Activated T-helper 17 cell treated with anti-CD3 and anti-CD28 coated beads, Interleukin-2, amount 50 U/mL, for 72 hours (primary cell): ENCODE results near the gene C11orf54. TPM values are rescaled to one million over a fixed set of nuclear protein-coding genes. Genes with fewer than 3 reads are reported as not detected.

ENCODE experiments used
- ATAC-seq: fragments of 150-1000 bp; cut with Tn5 transposase; replicated peaks from 2 replicates; pipeline ENCODE4 v1.10.0; 2021; ENCODE audit warnings: mild to moderate bottlenecking, moderate library complexity
- H3K27ac Mint-ChIP-seq: one replicate; pipeline ENCODE4 v1.8.0; 2022; ENCODE audit warnings: mixed read lengths
- H3K27me3 Mint-ChIP-seq: one replicate; pipeline ENCODE4 v1.8.0; 2022; ENCODE audit warnings: mixed read lengths
- H3K36me3 Mint-ChIP-seq: one replicate; pipeline ENCODE4 v1.8.0; 2022; ENCODE audit warnings: low read depth, mild to moderate bottlenecking, mixed read lengths
- H3K4me1 Mint-ChIP-seq: one replicate; pipeline ENCODE4 v1.8.0; 2022; ENCODE audit warnings: mixed read lengths
- H3K4me3 Mint-ChIP-seq: one replicate; pipeline ENCODE4 v1.8.0; 2022; ENCODE audit warnings: mild to moderate bottlenecking, mixed read lengths
- H3K9me3 Mint-ChIP-seq: one replicate; pipeline ENCODE4 v1.8.0; 2022; ENCODE audit warnings: mixed read lengths
- total RNA-seq, 2 donors: library from RNA; stranded (reverse); gene quantifications; one replicate each; pipeline ENCODE4 v1.2.3, GENCODE V29; 2022

The C11orf54 gene
- 10 to 100 TPM; 27.2 to 51.7 TPM for total RNA-seq

GRCh38 chr11:93741094-93741881, at the start of gene C11orf54, which contains the start of gene TAF1D:
Gene C11orf54, plus strand, starts transcription at chr11:93741672. Its CDS starts 5,722 bp downstream, at chr11:93747394.
Gene TAF1D, minus strand, starts transcription at chr11:93741495. Its CDS starts 2,191 bp downstream, at chr11:93739304.
- ATAC-seq, result peak; percentile 83
- H3K9me3 Mint-ChIP-seq, result no peaks in the 10 kb centered on the region
- peak within 1 kb of the TSS; percentile 96 for H3K4me3 Mint-ChIP-seq
- H3K4me1 Mint-ChIP-seq, result peaks cover 25% of the 10 kb centered on the region
- H3K27me3 Mint-ChIP-seq, result no peaks in the 10 kb centered on the region
- H3K36me3 Mint-ChIP-seq, result peaks cover 72% of the 10 kb centered on the region
- peak within 1 kb of the TSS; percentile 99 for H3K27ac Mint-ChIP-seq

GRCh38 chr11:93694109-93694508, 47.4 kb upstream of the C11orf54 start:
- peaks cover 95% of the 10 kb centered on the region for H3K36me3 Mint-ChIP-seq
- H3K4me1 Mint-ChIP-seq, result peaks cover 13% of the 10 kb centered on the region
- ATAC-seq, result no peak
- H3K4me3 Mint-ChIP-seq, result no peak overlapping the region
- H3K9me3 Mint-ChIP-seq, result no peaks in the 10 kb centered on the region
- no peak overlapping the region for H3K27ac Mint-ChIP-seq
- no peaks in the 10 kb centered on the region for H3K27me3 Mint-ChIP-seq

GRCh38 chr11:93694557-93694956, 46.9 kb upstream of the C11orf54 start:
- Mint-ChIP-seq H3K27ac (no peak overlapping the region), H3K4me3 (no peak overlapping the region), H3K27me3 (no peaks in the 10 kb centered on the region), H3K4me1 (peaks cover 14% of the 10 kb centered on the region), H3K36me3 (peaks cover 95% of the 10 kb centered on the region), H3K9me3 (no peaks in the 10 kb centered on the region)
- no peak for ATAC-seq

- H3K4me3 Mint-ChIP-seq, result no peak overlapping the region
These were observed 43.9 kb upstream of the C11orf54 start for GRCh38 chr11:93697611-93698010.

GRCh38 chr11:93700830-93701229, 40.6 kb upstream of the C11orf54 start:
- peaks cover 98% of the 10 kb centered on the region for H3K36me3 Mint-ChIP-seq
- no peak overlapping the region for H3K4me3 Mint-ChIP-seq
- H3K27me3 Mint-ChIP-seq, result no peaks in the 10 kb centered on the region
- ATAC-seq, result no peak
- H3K27ac Mint-ChIP-seq, result no peak overlapping the region
- peaks cover 9% of the 10 kb centered on the region for H3K4me1 Mint-ChIP-seq
- H3K9me3 Mint-ChIP-seq, result no peaks in the 10 kb centered on the region

More at GRCh38 chr11:93697611-93698010, 43.9 kb upstream of the C11orf54 start:
- no peak for ATAC-seq
- no peaks in the 10 kb centered on the region for H3K27me3 Mint-ChIP-seq
- no peaks in the 10 kb centered on the region for H3K9me3 Mint-ChIP-seq
- H3K4me1 Mint-ChIP-seq, result peaks cover 9% of the 10 kb centered on the region
- no peak overlapping the region for H3K27ac Mint-ChIP-seq
- H3K36me3 Mint-ChIP-seq, result peaks cover 93% of the 10 kb centered on the region

GRCh38 chr11:93704237-93704636, 37.2 kb upstream of the C11orf54 start:
- peaks cover 7% of the 10 kb centered on the region for H3K4me1 Mint-ChIP-seq
- no peak for ATAC-seq
- H3K4me3 Mint-ChIP-seq, result no peak overlapping the region
- H3K27me3 Mint-ChIP-seq, result no peaks in the 10 kb centered on the region
- peaks cover 98% of the 10 kb centered on the region for H3K36me3 Mint-ChIP-seq
- no peak overlapping the region for H3K27ac Mint-ChIP-seq
- peaks cover 11% of the 10 kb centered on the region for H3K9me3 Mint-ChIP-seq

DNA sequence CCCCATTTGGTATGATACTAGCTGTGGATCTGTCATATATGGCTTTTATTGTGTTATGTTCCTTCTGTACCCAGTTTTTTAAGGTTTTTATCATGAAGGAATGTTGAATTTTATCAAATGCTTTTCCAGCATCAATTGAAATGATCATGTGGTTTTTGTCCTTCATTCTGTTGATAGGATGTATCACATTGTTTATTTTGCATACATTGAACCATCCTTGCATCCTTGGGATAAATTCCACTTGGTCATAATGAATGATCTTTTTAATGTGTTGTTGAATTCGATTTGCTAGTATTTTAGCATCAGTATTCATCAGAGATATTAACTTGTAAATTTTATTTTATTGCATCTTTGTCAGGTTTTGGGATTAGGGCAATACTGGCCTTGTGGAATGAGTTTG, 31.2 kb upstream of the C11orf54 start:
- Mint-ChIP-seq H3K27ac (no peak overlapping the region), H3K4me3 (no peak overlapping the region), H3K4me1 (peaks cover 6% of the 10 kb centered on the region), H3K27me3 (no peaks in the 10 kb centered on the region), H3K9me3 (peaks cover 20% of the 10 kb centered on the region), H3K36me3 (peaks cover 100% of the 10 kb centered on the region)
- no peak for ATAC-seq

GRCh38 chr11:93712678-93713077, 28.8 kb upstream of the C11orf54 start:
- no peak overlapping the region for H3K4me3 Mint-ChIP-seq
- peaks cover 99% of the 10 kb centered on the region for H3K36me3 Mint-ChIP-seq
- H3K4me1 Mint-ChIP-seq, result peaks cover 12% of the 10 kb centered on the region
- no peaks in the 10 kb centered on the region for H3K27me3 Mint-ChIP-seq
- peaks cover 20% of the 10 kb centered on the region for H3K9me3 Mint-ChIP-seq
- no peak for ATAC-seq
- no peak overlapping the region for H3K27ac Mint-ChIP-seq

DNA sequence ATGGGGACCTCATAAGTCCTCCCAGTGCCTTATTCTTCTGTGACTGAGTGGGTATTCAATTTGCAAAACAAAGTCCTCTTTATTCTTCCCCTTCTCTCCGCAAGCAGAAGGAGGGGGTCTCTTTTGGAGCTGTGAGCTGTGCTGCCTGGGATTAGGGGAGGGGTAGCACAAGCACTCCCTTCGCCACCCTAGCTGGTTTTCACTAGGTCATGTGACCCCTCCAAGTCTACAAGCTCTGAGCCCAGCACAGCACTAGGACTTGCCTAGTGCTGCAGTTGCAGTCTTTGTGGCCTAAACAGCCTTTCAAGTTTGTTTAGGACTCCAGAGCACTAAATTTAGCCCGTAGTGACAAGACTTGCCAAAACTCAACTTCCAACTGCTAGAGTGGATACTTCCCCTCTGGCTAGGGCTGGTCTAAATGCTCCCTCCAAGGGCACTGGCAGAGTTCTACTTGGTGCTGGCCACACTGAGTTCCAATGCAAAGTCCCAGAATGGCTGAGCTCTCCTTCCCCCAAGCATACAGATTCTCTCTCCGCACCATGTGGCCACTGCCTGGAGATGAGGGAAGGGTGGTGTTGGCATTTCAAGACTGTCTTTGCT, 25.6 kb upstream of the C11orf54 start:
- no peak for ATAC-seq
- Mint-ChIP-seq H3K36me3 (peaks cover 87% of the 10 kb centered on the region), H3K27me3 (no peaks in the 10 kb centered on the region), H3K4me3 (no peak overlapping the region), H3K4me1 (peaks cover 18% of the 10 kb centered on the region), H3K27ac (no peak overlapping the region), H3K9me3 (no peaks in the 10 kb centered on the region)

GRCh38 chr11:93717501-93717900, 24.0 kb upstream of the C11orf54 start:
- ATAC-seq, result no peak
- no peaks in the 10 kb centered on the region for H3K9me3 Mint-ChIP-seq
- peaks cover 87% of the 10 kb centered on the region for H3K36me3 Mint-ChIP-seq
- H3K4me1 Mint-ChIP-seq, result peaks cover 18% of the 10 kb centered on the region
- no peak overlapping the region for H3K4me3 Mint-ChIP-seq
- peak overlapping the region; percentile 70 for H3K27ac Mint-ChIP-seq
- H3K27me3 Mint-ChIP-seq, result no peaks in the 10 kb centered on the region

DNA sequence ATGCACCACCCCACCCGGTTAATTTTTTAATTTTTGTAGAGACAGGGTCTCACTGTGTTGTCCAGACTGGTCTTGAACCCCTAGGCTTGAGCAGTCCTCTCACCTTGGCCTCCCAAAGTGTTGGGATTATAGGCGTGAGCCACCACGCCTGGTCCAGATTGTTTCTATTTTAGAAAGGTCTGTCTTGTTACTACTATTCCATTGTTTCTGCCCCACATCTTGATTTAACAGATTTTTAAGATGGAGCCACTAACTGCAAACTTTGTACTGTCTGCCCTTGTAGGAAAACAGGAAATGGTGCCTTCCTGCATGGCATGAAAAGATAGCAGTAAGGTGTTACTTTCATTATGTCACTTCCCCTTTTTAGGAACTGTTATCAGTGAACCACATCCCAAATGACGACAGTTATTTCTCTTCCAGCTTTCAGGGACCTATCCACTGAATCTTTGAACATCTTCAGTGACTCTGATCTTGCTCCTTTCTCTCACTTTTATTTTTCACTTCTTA, 23.4 kb upstream of the C11orf54 start:
- Mint-ChIP-seq H3K27ac (peak overlapping the region; percentile 70), H3K4me3 (no peak overlapping the region), H3K27me3 (no peaks in the 10 kb centered on the region), H3K4me1 (peaks cover 18% of the 10 kb centered on the region), H3K9me3 (no peaks in the 10 kb centered on the region), H3K36me3 (peaks cover 87% of the 10 kb centered on the region)
- peak; percentile 9 for ATAC-seq

- Mint-ChIP-seq H3K27ac (no peak overlapping the region), H3K36me3 (peaks cover 85% of the 10 kb centered on the region), H3K27me3 (no peaks in the 10 kb centered on the region), H3K9me3 (no peaks in the 10 kb centered on the region), H3K4me3 (no peak overlapping the region), H3K4me1 (peaks cover 12% of the 10 kb centered on the region)
- no peak for ATAC-seq
These were observed 22.2 kb upstream of the C11orf54 start for GRCh38 chr11:93719310-93719709.

DNA sequence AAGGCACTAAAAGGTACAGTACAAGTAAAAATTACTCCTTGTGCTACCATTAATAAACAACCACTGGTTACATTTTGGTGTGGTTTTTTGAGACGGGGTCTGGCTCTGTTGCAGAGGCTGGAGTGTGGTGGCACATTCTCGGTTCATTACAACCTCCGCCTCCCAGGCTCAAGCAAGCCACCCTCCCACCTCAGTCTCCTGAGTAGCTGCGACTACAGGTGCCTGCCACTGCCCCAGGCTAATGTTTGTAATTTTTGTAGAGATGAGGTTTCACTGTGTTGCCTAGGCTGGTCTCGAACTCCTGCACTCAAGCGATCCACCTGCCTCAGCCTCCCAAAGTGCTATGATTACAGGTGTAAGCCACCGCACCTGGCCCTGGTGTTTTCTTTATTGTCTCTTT, 20.9 kb upstream of the C11orf54 start:
- peaks cover 12% of the 10 kb centered on the region for H3K4me1 Mint-ChIP-seq
- no peak overlapping the region for H3K27ac Mint-ChIP-seq
- H3K9me3 Mint-ChIP-seq, result no peaks in the 10 kb centered on the region
- H3K4me3 Mint-ChIP-seq, result no peak overlapping the region
- no peak for ATAC-seq
- no peaks in the 10 kb centered on the region for H3K27me3 Mint-ChIP-seq
- peaks cover 82% of the 10 kb centered on the region for H3K36me3 Mint-ChIP-seq

GRCh38 chr11:93724089-93724488, 17.4 kb upstream of the C11orf54 start:
- Mint-ChIP-seq H3K9me3 (no peaks in the 10 kb centered on the region), H3K36me3 (peaks cover 84% of the 10 kb centered on the region), H3K27me3 (no peaks in the 10 kb centered on the region), H3K4me1 (no peaks in the 10 kb centered on the region), H3K4me3 (no peak overlapping the region), H3K27ac (no peak overlapping the region)
- ATAC-seq, result no peak
